Germinal center (tissue), 1 donor: ENCODE data around the gene GPRASP2.

Experiments
- DNase-seq: peaks from one replicate; pipeline ENCODE4 v3.0.0; 2012; ENCODE audit warnings: mixed read lengths, low spot score

GPRASP2 gene

DNA sequence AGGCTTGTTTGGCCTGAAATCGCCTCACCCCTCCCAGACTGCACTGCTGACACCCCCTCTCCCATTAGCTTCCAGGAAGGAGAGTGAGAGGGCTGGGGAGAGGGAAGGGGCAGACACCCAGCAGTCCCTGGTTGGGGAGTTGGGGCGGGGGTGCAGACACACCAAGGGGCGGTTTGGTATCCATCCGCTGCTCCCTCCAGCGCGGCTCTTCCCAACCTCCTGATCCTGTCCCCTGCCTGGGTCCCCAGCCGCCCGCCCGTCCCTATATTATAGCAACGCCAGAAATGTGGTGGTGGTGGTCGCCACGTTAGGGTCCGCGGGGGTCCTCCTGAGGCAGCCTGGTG lies 33.2 kb downstream of the GPRASP2 start:
- DNase-seq = no peak

DNA sequence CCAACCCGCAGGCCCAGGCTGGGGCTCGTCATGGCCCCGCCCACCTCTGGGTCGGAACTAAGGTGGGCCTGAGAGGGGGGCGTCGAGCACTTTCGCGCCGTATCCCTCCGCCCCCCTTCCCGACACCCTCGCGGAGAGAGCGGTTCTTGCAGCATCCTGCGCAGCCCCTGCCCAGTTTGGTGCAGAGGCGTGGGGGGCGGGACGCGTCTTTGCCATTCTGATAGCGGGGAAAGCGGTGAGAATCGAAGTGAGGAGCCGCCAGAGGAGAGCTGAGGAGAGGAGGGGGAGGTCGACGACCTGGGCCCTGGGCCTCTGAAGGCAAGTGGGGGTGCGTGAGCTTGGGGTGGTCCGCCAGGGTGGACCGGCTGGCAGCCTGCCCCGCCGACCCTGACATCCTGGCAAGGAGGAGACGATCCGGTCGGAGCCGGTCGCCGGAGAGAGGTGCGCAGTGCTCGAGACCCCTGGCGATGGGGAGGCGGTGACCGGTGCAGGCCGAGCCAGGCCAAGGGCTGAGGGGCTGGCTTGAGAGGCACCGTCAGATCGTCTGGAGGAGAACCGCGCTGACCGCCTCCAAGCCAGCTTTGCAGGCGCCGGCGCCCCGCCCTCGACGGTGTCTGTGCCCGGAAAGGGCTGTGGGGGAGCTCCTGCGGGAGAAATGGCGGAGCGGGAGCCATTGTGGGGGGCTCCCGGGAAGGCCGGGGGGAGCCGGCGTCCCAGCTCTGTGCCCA lies 33.8 kb downstream of the GPRASP2 start:
- peak; percentile 3 for DNase-seq

DNA sequence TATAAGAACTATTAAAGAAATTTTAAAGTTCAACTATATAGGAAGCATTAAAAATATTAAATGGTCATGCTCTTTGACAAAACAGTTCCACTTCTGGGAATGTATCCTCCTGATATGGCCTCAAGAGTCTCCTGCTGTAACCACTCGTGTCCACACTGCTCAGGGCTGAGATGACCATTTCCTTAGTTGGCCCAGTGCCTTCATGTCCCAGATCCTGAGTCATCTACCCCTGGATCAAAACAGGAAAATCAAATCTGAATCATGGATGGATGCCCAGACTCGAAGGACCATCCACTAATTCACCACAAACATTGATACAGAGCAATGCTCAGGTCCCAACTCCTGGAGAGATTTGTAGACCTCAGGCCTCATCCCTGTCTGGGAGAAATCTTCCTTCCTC lies 53.0 kb downstream of the GPRASP2 start:
- no peak for DNase-seq

DNA sequence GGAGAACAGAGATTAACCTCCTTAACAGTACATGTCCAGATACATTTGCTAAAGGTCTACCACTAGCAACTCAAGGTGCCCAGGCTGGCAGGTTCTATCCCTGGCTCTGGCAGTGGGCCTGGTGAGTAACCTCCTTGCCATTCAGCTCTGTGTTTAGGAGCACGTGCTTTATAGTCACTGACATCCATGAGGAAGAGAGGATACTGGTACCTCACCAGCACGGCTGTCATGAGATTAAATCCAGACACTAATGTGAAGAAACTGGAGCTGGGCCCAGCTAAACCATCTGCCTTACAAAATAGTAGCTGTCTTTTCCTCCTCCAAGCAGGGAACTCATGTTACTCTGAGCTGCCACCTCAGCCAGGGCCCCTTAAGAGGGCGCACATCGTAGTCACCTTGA lies 53.6 kb downstream of the GPRASP2 start:
- DNase-seq = no peak

DNA sequence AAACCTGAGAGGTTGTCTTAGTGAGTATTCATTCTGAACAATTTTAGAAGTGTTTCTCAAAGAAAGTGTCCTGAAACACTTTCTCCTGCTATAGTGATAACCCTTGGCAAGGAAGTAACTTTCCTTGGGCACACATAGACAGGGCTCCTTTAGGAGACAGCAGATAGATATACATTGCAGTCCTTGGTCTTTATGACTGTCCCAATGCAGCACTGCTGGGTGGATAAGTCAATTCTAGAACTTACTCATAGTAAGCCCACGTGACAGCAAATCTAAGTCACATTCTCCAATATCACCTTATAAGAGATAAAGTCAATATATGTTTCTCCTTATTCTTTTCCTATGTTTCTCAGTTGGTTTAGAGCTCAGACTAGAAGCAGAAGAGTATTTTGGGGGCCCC lies 55.0 kb downstream of the GPRASP2 start:
- DNase-seq = no peak
